ENCODE results near the gene STIP1.

Gene STIP1

DNA sequence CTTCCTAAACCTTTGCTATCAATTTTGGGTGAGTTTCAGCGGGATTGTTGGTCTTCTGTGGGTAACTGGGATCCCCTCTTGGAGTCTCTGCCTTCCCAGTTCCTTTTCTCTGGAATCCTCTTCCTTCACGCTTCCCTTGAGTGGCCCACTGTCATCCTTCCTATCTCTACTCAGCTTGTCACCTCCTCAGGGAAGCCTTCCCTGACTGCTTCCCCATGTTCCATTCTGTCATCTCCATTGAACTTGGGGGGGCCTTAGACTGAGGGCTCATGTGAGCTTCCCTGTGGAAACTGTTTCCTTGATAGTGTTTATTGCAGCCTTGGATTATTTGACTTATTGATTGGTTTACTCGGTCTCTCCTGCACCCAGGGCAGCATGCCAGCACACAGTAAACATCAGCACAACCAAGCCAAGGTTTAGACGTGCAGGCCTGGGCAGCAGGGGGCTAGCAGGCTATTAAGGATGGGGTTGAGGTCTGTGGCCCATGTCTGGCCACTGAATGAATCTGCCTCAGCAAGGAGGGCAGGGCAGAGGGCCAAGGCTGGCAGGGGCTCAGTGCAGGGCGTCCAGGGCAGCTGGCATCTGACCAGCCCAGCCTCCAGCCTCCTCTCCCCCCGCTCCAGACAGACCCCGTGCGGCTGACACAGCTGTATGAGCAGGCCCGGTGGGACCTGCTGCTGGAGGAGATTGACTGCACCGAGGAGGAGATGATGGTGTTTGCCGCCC, 32.8 kb downstream of the STIP1 start:
- TF ChIP-seq, protein P1, sequence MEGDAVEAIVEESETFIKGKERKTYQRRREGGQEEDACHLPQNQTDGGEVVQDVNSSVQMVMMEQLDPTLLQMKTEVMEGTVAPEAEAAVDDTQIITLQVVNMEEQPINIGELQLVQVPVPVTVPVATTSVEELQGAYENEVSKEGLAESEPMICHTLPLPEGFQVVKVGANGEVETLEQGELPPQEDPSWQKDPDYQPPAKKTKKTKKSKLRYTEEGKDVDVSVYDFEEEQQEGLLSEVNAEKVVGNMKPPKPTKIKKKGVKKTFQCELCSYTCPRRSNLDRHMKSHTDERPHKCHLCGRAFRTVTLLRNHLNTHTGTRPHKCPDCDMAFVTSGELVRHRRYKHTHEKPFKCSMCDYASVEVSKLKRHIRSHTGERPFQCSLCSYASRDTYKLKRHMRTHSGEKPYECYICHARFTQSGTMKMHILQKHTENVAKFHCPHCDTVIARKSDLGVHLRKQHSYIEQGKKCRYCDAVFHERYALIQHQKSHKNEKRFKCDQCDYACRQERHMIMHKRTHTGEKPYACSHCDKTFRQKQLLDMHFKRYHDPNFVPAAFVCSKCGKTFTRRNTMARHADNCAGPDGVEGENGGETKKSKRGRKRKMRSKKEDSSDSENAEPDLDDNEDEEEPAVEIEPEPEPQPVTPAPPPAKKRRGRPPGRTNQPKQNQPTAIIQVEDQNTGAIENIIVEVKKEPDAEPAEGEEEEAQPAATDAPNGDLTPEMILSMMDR (IDR thresholded peaks at IDR 0.05), result no peak
- peak overlapping the region; percentile 38 for H3K27ac ChIP-seq
- no peaks in the 10 kb centered on the region for H3K27me3 ChIP-seq
- peaks cover 98% of the 10 kb centered on the region for H3K36me3 ChIP-seq
- no peaks in the 10 kb centered on the region for H3K9me3 ChIP-seq
- H3K4me1 ChIP-seq (ENCODE audit: control insufficient read depth in 1 of 2, insufficient read depth in 1 of 2, low read depth in 1 of 2, low read length in 1 of 2), result peaks cover 0 to 5% of the 10 kb centered on the region in 2 experiments
- no peak overlapping the region for H3K4me3 ChIP-seq (ENCODE audit: low read depth in 1 of 2, low read length in 1 of 2)

DNA sequence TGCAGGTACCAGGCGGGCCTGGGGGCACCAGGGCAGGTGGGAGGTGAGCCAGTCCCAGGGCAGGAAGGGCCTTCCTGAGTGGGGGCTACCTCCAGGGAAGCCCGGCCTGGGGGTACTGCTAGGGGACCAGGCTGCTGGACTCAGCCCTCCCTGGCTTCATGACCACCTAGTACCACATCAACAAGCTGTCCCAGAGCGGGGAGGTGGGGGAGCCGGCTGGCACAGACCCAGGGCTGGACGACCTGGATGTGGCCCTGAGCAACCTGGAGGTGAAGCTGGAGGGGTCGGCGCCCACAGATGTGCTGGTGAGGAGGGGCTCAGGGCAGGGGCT, 33.3 kb downstream of the STIP1 start:
- Histone ChIP-seq H3K27me3 (no peaks in the 10 kb centered on the region), H3K4me1 (ENCODE audit: control insufficient read depth in 1 of 2, insufficient read depth in 1 of 2, low read depth in 1 of 2, low read length in 1 of 2) (peaks cover 0 to 5% of the 10 kb centered on the region in 2 experiments), H3K27ac (peak overlapping the region; percentile 38), H3K4me3 (ENCODE audit: low read depth in 1 of 2, low read length in 1 of 2) (no peak overlapping the region), H3K9me3 (no peaks in the 10 kb centered on the region), H3K36me3 (peaks cover 98% of the 10 kb centered on the region)
- TF ChIP-seq, protein P1 (IDR thresholded peaks at IDR 0.05), result no peak

DNA sequence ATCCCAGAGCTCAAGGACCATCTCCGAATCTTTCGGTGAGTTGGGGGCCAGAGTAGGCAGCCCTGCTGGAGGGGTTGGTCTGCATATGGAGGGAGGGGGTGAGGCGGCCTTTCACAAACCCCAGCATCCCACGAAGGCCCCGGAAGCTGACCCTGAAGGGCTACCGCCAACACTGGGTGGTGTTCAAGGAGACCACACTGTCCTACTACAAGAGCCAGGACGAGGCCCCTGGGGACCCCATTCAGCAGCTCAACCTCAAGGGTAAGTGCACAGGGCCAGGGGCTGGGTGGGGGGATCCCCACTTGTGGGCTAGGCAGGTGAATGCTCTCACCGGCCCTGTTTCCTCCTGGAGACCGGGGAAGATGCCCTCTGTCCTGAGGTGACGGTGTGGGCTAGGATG, 33.8 kb downstream of the STIP1 start:
- Histone ChIP-seq H3K36me3 (peaks cover 98% of the 10 kb centered on the region), H3K27ac (peak overlapping the region; percentile 38)

DNA sequence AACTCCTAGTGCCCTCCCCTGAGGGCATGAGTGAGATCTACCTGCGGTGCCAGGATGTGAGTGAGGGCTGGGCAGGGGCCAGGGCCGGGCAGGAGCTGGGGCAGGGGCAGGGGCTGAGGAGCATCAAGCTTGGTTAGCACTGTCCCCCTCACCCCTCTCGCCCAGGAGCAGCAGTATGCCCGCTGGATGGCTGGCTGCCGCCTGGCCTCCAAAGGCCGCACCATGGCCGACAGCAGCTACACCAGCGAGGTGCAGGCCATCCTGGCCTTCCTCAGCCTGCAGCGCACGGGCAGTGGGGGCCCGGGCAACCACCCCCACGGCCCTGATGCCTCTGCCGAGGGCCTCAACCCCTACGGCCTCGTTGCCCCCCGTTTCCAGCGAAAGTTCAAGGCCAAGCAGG, 34.3 kb downstream of the STIP1 start:
- Histone ChIP-seq H3K27me3 (no peaks in the 10 kb centered on the region), H3K9me3 (no peaks in the 10 kb centered on the region), H3K4me3 (ENCODE audit: low read depth in 1 of 2, low read length in 1 of 2) (no peak overlapping the region), H3K27ac (no peak overlapping the region), H3K4me1 (ENCODE audit: control insufficient read depth in 1 of 2, insufficient read depth in 1 of 2, low read depth in 1 of 2, low read length in 1 of 2) (peaks cover 5 to 8% of the 10 kb centered on the region in 2 experiments), H3K36me3 (peaks cover 93% of the 10 kb centered on the region)
- TF ChIP-seq, protein P1 (IDR thresholded peaks at IDR 0.05), result no peak

More for the DNA sequence above, 33.8 kb downstream of the STIP1 start:
- Histone ChIP-seq H3K4me3 (ENCODE audit: low read depth in 1 of 2, low read length in 1 of 2) (no peak overlapping the region), H3K9me3 (no peaks in the 10 kb centered on the region), H3K27me3 (no peaks in the 10 kb centered on the region), H3K4me1 (ENCODE audit: control insufficient read depth in 1 of 2, insufficient read depth in 1 of 2, low read depth in 1 of 2, low read length in 1 of 2) (peaks cover 0 to 7% of the 10 kb centered on the region in 2 experiments)
- TF ChIP-seq, protein P1 (IDR thresholded peaks at IDR 0.05), result no peak

DNA sequence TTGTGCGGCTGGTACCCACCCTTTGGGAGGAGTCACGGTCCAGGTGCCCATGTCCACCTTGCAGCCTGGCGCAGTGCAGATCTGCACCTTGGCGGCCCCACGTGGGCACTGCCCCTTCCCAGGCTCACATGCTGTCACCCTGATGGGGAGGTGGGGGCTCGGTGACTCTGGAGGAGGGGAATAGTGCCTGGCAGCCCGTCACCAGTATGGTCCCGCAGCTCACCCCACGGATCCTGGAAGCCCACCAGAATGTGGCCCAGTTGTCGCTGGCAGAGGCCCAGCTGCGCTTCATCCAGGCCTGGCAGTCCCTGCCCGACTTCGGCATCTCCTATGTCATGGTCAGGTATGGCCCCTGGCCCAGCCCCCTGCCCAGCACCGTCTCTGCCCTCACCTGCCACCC, 34.8 kb downstream of the STIP1 start:
- Histone ChIP-seq H3K27ac (peak overlapping the region; percentile 36), H3K4me1 (ENCODE audit: control insufficient read depth in 1 of 2, insufficient read depth in 1 of 2, low read depth in 1 of 2, low read length in 1 of 2) (peaks cover 10 to 12% of the 10 kb centered on the region in 2 experiments), H3K9me3 (no peaks in the 10 kb centered on the region), H3K36me3 (peaks cover 88% of the 10 kb centered on the region), H3K4me3 (ENCODE audit: low read depth in 1 of 2, low read length in 1 of 2) (no peak overlapping the region), H3K27me3 (no peaks in the 10 kb centered on the region)
- TF ChIP-seq, protein P1 (IDR thresholded peaks at IDR 0.05), result no peak
